ENCODE results near the gene RPS15.

RPS15 gene

GRCh38 chr19:1420590-1420989, 17.6 kb upstream of the RPS15 start:
- DNase-seq: no peak

- DNase-seq: no peak
Observed at GRCh38 chr19:1421218-1421957, 16.8 kb upstream of the RPS15 start.

GRCh38 chr19:1421958-1422305, 16.3 kb upstream of the RPS15 start:
- no peak for DNase-seq

GRCh38 chr19:1422360-1422759, 15.8 kb upstream of the RPS15 start:
- no peak for DNase-seq

GRCh38 chr19:1422943-1423342, 15.3 kb upstream of the RPS15 start:
- no peak for DNase-seq

- DNase-seq: no peak
Observed at GRCh38 chr19:1423436-1424191, 14.6 kb upstream of the RPS15 start.

GRCh38 chr19:1424192-1424955, 13.8 kb upstream of the RPS15 start:
- DNase-seq: no peak

GRCh38 chr19:1425102-1425837, 12.9 kb upstream of the RPS15 start:
- no peak for DNase-seq

- DNase-seq: no peak
Observed at GRCh38 chr19:1425902-1426301, 12.3 kb upstream of the RPS15 start.

GRCh38 chr19:1426736-1427135, 11.5 kb upstream of the RPS15 start:
- no peak for DNase-seq

GRCh38 chr19:1427221-1427920, 10.8 kb upstream of the RPS15 start:
- no peak for DNase-seq

GRCh38 chr19:1428738-1429391, 9.3 kb upstream of the RPS15 start:
- DNase-seq: no peak

GRCh38 chr19:1429750-1430149, 8.4 kb upstream of the RPS15 start:
- no peak for DNase-seq

GRCh38 chr19:1430246-1430645, 8.0 kb upstream of the RPS15 start:
- no peak for DNase-seq

GRCh38 chr19:1431759-1432506, 6.3 kb upstream of the RPS15 start:
- DNase-seq: no peak

GRCh38 chr19:1432507-1432887, 5.7 kb upstream of the RPS15 start:
- no peak for DNase-seq

- no peak for DNase-seq
Observed at GRCh38 chr19:1433119-1434039, 4.8 kb upstream of the RPS15 start.

GRCh38 chr19:1434040-1434366, 4.2 kb upstream of the RPS15 start:
- DNase-seq: no peak

- DNase-seq: no peak
Observed at GRCh38 chr19:1434577-1435060, 3.6 kb upstream of the RPS15 start.

- DNase-seq: no peak
Observed at GRCh38 chr19:1435378-1435989, 2.7 kb upstream of the RPS15 start.
